K562 (cell line): ENCODE results near the gene ARHGAP24.

Experiments
- ARID2 ChIP-seq: fragments of 450-650 bp; IDR thresholded peaks from 2 replicates; pipeline ENCODE4 v1.6.1; 2017; ENCODE audit warnings: antibody characterized with exemption, mild to moderate bottlenecking
- BRF2 ChIP-seq: IDR thresholded peaks from 3 replicates; pipeline ENCODE4 v1.6.1; 2011; ENCODE audit warnings: borderline replicate concordance, mild to moderate bottlenecking; ENCODE audit not compliant: insufficient read length, insufficient read depth
- GABPA ChIP-seq: fragments of 200-800 bp; sonication (Bioruptor generic); conservative IDR thresholded peaks from 2 replicates; pipeline ENCODE4 v1.6.1; 2016; ENCODE audit warnings: low read depth, missing genetic modification characterization, missing compliant biosample characterization
- KDM1A ChIP-seq, 2 experiments: fragments of 450-650 bp; IDR thresholded peaks; 2 replicates each; pipeline ENCODE4 v1.6.1; 2016; ENCODE audit warnings: mild to moderate bottlenecking in 2 of 2
- TAF1 ChIP-seq: IDR thresholded peaks from 2 replicates; pipeline ENCODE4 v1.6.1; 2011; ENCODE audit warnings: mild to moderate bottlenecking, low read length, moderate library complexity; ENCODE audit not compliant: insufficient read depth, control insufficient read depth, severe bottlenecking; ENCODE audit errors: extremely low read depth
- ZNF24 ChIP-seq: fragments of 450-650 bp; IDR thresholded peaks from 2 replicates; pipeline ENCODE4 v1.6.1; 2016
- ZSCAN32 ChIP-seq: fragments of 450-650 bp; formaldehyde crosslinking; IDR thresholded peaks from 2 replicates; pipeline ENCODE4 v1.4.0; 2020; ENCODE audit warnings: mild to moderate bottlenecking, moderate library complexity

DNA sequence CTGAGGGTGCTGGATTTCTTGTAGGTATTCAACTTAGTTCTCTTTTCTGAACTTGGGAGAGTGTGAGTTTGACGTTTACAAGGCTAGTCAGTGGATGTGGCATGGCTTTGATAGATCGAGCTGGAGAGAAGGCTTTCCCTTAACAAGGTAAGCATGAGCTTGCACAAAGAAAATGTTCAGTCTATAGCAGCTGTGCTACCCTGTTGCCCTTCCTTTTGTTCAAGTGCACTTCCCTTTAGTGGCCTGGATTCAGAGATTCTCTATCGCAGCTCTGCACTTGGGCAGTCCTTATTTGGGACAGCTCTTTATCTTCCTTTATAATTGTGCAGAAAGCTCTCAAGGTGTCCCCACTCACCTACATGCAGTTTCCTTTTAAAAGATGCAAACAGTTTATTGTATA lies 198.0 kb downstream of the ARHGAP24 start:
- no peak for TF ChIP-seq GABPA (tag)
- TF ChIP-seq ZNF24, result no peak
- no peak for TF ChIP-seq TAF1
- TF ChIP-seq KDM1A (IDR thresholded peaks at IDR 0.05), result no peak
- no peak for TF ChIP-seq ZSCAN32 (CRISPR knock-in tag)
- no peak for TF ChIP-seq BRF2
- TF ChIP-seq ARID2, result no peak
